Choroid plexus epithelial cell (primary cell): ENCODE results near the gene C4orf50.

Experiments used
- DNase-seq: peaks from one replicate; pipeline ENCODE4 v3.0.0-alpha.2; 2010; ENCODE audit warnings: low read depth
- H3K4me3 ChIP-seq: 2 replicates; pipeline ENCODE4 v1.5.1; 2011; ENCODE audit warnings: low read depth, mild to moderate bottlenecking, control low read depth, low read length, moderate library complexity
- CTCF ChIP-seq: conservative IDR thresholded peaks from 2 replicates; pipeline ENCODE4 v1.5.1; 2011; ENCODE audit warnings: low read depth, mild to moderate bottlenecking, control low read depth, inconsistent platforms, low read length, moderate library complexity

C4orf50 gene

GRCh38 chr4:6058531-6059374 lies 40.5 kb upstream of the C4orf50 start:
- H3K4me3 ChIP-seq, result no peak overlapping the region
- TF ChIP-seq CTCF, result no peak
- DNase-seq, result no peak

GRCh38 chr4:6056976-6057766 lies 38.9 kb upstream of the C4orf50 start:
- H3K4me3 ChIP-seq, result no peak overlapping the region
- no peak for TF ChIP-seq CTCF
- DNase-seq, result no peak

GRCh38 chr4:6055436-6055835 lies 37.2 kb upstream of the C4orf50 start:
- TF ChIP-seq CTCF, result no peak
- no peak for DNase-seq
- H3K4me3 ChIP-seq, result no peak overlapping the region

- TF ChIP-seq CTCF, result no peak
- H3K4me3 ChIP-seq, result no peak overlapping the region
- no peak for DNase-seq
Measured at GRCh38 chr4:6055030-6055429, 36.8 kb upstream of the C4orf50 start.

- TF ChIP-seq CTCF, result no peak
Measured at GRCh38 chr4:6054162-6054922, 36.1 kb upstream of the C4orf50 start.

GRCh38 chr4:6052679-6053078 lies 34.4 kb upstream of the C4orf50 start:
- DNase-seq, result no peak
- no peak for TF ChIP-seq CTCF
- H3K4me3 ChIP-seq, result no peak overlapping the region

More at GRCh38 chr4:6054162-6054922, 36.1 kb upstream of the C4orf50 start:
- no peak for DNase-seq
- no peak overlapping the region for H3K4me3 ChIP-seq
